Natural killer cell (primary cell): ENCODE results near the gene DTNB. TPM values are rescaled to one million over a fixed set of nuclear protein-coding genes. Genes with fewer than 3 reads are reported as not detected.

Source experiments
- ATAC-seq, 3 donors: fragments of 150-1000 bp in 2 of 3; fragments of 200-7000 bp in 1 of 3; cut with Tn5 transposase; 1 replicate in 1 of 3; 2 replicates in 2 of 3; pipeline ENCODE4 v1.10.0; 2021; ENCODE audit warnings: mild to moderate bottlenecking in 2 of 3, moderate library complexity in 2 of 3
- DNase-seq, 2 donors: peaks; one replicate each; pipeline versions ENCODE4 v3.0.0 to v3.0.0-alpha.2; 2013 to 2021; ENCODE audit warnings: mixed read lengths in 1 of 2
- H3K27ac ChIP-seq: one replicate; pipeline ENCODE4 v1.5.1; 2013; ENCODE audit warnings: mild to moderate bottlenecking, low read length
- H3K27me3 ChIP-seq: one replicate; pipeline ENCODE4 v1.6.1; 2013; ENCODE audit warnings: low read length; ENCODE audit not compliant: control insufficient read depth, insufficient read depth
- H3K36me3 ChIP-seq: one replicate; pipeline ENCODE4 v1.6.1; 2013; ENCODE audit warnings: low read length; ENCODE audit not compliant: control insufficient read depth, insufficient read depth
- H3K4me1 ChIP-seq: one replicate; pipeline ENCODE4 v1.6.1; 2013; ENCODE audit warnings: low read length; ENCODE audit not compliant: control insufficient read depth, insufficient read depth
- H3K4me3 ChIP-seq: one replicate; pipeline ENCODE4 v1.5.1; 2013; ENCODE audit warnings: low read length
- H3K9me3 ChIP-seq: one replicate; pipeline ENCODE4 v1.6.1; 2013; ENCODE audit warnings: low read length; ENCODE audit not compliant: control insufficient read depth, insufficient read depth
- H3K27ac Mint-ChIP-seq, 2 donors: one replicate each; pipeline ENCODE4 v1.8.0; 2022; ENCODE audit warnings: mild to moderate bottlenecking in 2 of 2, mixed read lengths in 2 of 2, moderate library complexity in 1 of 2
- H3K27me3 Mint-ChIP-seq, 2 donors: one replicate each; pipeline ENCODE4 v1.8.0; 2022; ENCODE audit warnings: low read depth in 2 of 2, mixed read lengths in 2 of 2
- H3K36me3 Mint-ChIP-seq: one replicate; pipeline ENCODE4 v1.8.0; 2022; ENCODE audit warnings: mixed read lengths
- H3K4me1 Mint-ChIP-seq, 2 donors: one replicate each; pipeline ENCODE4 v1.8.0; 2022; ENCODE audit warnings: mixed read lengths in 2 of 2
- H3K4me3 Mint-ChIP-seq: one replicate; pipeline ENCODE4 v1.8.0; 2022; ENCODE audit warnings: mild to moderate bottlenecking, moderate library complexity, mixed read lengths
- H3K9me3 Mint-ChIP-seq, 2 donors: one replicate each; pipeline ENCODE4 v1.8.0; 2022; ENCODE audit warnings: mixed read lengths in 2 of 2
- WGBS: methylation state at CpG from one replicate; pipeline ENCODE4 v1.1.7; 2013; ENCODE audit warnings: missing lambda C conversion rate; ENCODE audit not compliant: insufficient coverage; 5-methylcytosine and 5-hydroxymethylcytosine counted together
- intact Hi-C: fragments of 100-400 bp; cut with micrococcal nuclease; formaldehyde crosslinking; loops from one replicate; pipeline ENCODE4 v1.14.2; 2022
- total RNA-seq, 4 donors: library from RNA; stranded (reverse); fragments of 120-200 nt in 1 of 4; gene quantifications; one replicate each; pipeline versions ENCODE4 v1.2.3 to v1.2.4, GENCODE V29; 2013 to 2022
- TF ChIP-seq, protein P1 (sequence below): fragments of 200-600 bp; IDR thresholded peaks from one replicate; pipeline ENCODE4 v1.8.0; 2022; ENCODE audit warnings: antibody characterized with exemption

DTNB gene
- total RNA-seq, 3 donors from 2014 or later (not counting 1 experiment from before 2014, with no cell fraction given): 20.8 to 33.7 (median 23.6) TPM

DNA sequence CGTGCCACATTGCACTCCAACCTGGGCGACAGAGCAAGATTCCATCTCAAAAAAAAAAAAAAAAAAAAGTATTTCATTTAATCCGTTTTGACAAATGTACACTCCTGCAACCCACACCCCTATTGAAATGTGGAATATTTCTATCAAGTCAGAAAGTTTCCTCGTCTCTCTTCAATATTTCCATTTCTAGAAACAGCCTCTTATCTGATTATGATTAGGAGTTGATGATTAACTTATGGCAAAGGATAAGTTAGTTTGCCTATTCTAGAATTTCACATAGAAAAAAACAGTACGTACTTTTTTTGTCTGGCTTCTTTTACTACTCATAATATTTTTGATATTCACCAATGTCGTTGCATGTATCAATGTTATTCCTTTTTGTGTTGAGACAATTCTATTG lies 224.6 kb downstream of the DTNB start:
- no peak for ATAC-seq
- DNase-seq: no peak
- peaks cover 3% of the 10 kb centered on the region for H3K36me3 ChIP-seq
- no peaks in the 10 kb centered on the region for H3K27me3 Mint-ChIP-seq
- H3K9me3 Mint-ChIP-seq: no peaks in the 10 kb centered on the region
- TF ChIP-seq, protein P1, sequence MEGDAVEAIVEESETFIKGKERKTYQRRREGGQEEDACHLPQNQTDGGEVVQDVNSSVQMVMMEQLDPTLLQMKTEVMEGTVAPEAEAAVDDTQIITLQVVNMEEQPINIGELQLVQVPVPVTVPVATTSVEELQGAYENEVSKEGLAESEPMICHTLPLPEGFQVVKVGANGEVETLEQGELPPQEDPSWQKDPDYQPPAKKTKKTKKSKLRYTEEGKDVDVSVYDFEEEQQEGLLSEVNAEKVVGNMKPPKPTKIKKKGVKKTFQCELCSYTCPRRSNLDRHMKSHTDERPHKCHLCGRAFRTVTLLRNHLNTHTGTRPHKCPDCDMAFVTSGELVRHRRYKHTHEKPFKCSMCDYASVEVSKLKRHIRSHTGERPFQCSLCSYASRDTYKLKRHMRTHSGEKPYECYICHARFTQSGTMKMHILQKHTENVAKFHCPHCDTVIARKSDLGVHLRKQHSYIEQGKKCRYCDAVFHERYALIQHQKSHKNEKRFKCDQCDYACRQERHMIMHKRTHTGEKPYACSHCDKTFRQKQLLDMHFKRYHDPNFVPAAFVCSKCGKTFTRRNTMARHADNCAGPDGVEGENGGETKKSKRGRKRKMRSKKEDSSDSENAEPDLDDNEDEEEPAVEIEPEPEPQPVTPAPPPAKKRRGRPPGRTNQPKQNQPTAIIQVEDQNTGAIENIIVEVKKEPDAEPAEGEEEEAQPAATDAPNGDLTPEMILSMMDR: no peak
- no peaks in the 10 kb centered on the region for H3K27me3 ChIP-seq
- 100% methylated on average over 2 of the region's 6 CpGs for WGBS
- H3K4me1 ChIP-seq: no peaks in the 10 kb centered on the region
- no peaks in the 10 kb centered on the region for H3K4me1 Mint-ChIP-seq
- intact Hi-C loops: no loop called here
- no peak overlapping the region for H3K4me3 ChIP-seq
- H3K4me3 Mint-ChIP-seq: no peak overlapping the region
- peaks cover 15% of the 10 kb centered on the region for H3K36me3 Mint-ChIP-seq
- H3K9me3 ChIP-seq: no peaks in the 10 kb centered on the region
- H3K27ac ChIP-seq: no peak overlapping the region
- H3K27ac Mint-ChIP-seq: no peak overlapping the region

DNA sequence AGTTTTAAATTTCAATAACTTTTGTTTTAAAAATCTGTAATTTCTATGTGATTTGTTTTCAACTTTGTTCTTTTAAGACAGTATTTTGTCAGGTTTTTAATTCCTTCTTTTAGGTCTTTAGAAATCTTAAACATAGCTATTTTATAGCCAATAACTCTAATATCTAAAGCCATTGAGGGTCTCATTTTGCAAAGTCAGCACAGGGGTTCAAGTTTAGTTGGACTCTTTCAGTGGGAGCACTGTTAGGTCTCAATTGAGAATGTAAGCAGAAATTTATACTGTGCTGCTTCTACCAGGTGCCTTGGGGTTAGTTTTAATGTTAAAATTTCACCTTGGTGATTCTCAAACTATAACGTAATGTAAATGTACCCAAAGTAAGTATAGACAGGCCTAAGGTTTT lies 226.4 kb downstream of the DTNB start:
- no peak overlapping the region for H3K27ac ChIP-seq
- H3K36me3 ChIP-seq: peaks cover 3% of the 10 kb centered on the region
- H3K27ac Mint-ChIP-seq: no peak overlapping the region
- peaks cover 15% of the 10 kb centered on the region for H3K36me3 Mint-ChIP-seq
- intact Hi-C loops: no loop called here
- H3K4me1 Mint-ChIP-seq: no peaks in the 10 kb centered on the region
- no peak for DNase-seq
- no peak overlapping the region for H3K4me3 Mint-ChIP-seq
- WGBS: 100% methylated on average over 1 of the region's 1 CpG
- no peaks in the 10 kb centered on the region for H3K27me3 Mint-ChIP-seq
- H3K4me3 ChIP-seq: no peak overlapping the region
- H3K9me3 ChIP-seq: no peaks in the 10 kb centered on the region
- no peaks in the 10 kb centered on the region for H3K4me1 ChIP-seq
- H3K9me3 Mint-ChIP-seq: no peaks in the 10 kb centered on the region
- TF ChIP-seq, protein P1: no peak
- no peaks in the 10 kb centered on the region for H3K27me3 ChIP-seq
- ATAC-seq: no peak

DNA sequence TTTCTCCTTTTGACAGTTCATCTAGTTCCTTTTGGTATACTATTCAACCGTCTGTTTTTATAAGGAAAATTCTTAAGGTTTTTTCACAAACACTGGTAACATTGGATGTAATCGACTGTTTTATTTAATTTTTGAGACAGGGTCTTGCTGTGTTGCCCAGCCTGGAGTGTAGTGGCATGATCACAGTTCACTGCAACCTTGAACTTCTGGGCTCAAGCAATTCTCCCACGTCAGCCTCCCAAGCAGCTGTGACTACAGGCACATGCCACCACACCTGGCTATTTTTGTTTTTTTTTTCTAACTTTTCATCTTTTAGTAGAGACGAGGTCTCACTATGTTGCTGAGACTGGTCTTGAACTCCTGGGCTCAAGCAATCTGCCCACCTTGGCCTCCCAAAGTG lies 227.3 kb downstream of the DTNB start:
- Histone ChIP-seq H3K36me3 (peaks cover 3% of the 10 kb centered on the region), H3K4me1 (no peaks in the 10 kb centered on the region), H3K27ac (no peak overlapping the region), H3K27me3 (no peaks in the 10 kb centered on the region), H3K9me3 (no peaks in the 10 kb centered on the region), H3K4me3 (no peak overlapping the region)
- DNase-seq: no peak
- H3K4me3 Mint-ChIP-seq: no peak overlapping the region
- no peaks in the 10 kb centered on the region for H3K9me3 Mint-ChIP-seq
- intact Hi-C loops: no loop called here
- WGBS: 89% methylated on average over 4 of the region's 4 CpGs
- H3K36me3 Mint-ChIP-seq: peaks cover 10% of the 10 kb centered on the region
- no peaks in the 10 kb centered on the region for H3K27me3 Mint-ChIP-seq
- no peak overlapping the region for H3K27ac Mint-ChIP-seq
- TF ChIP-seq, protein P1: no peak
- no peaks in the 10 kb centered on the region for H3K4me1 Mint-ChIP-seq
- ATAC-seq: no peak

DNA sequence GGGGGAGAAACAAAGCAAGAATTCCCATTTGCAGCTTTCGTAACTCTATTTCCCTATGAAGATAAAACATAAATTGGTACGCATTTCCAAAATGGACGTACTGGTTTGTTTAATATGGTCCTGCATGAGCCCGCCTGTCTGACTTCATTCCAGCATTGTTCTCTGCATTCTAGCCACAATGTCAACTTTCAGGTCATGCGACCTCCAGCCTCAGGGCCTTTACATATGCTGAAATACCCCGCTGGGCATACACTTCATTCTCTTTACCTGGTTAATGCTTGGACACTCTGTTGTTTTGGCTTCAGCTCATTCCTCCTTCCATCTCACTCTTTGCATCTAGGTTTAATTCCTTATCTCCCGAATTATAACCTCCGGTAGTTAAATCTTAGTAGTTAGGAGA lies 227.9 kb downstream of the DTNB start:
- Histone ChIP-seq H3K4me3 (no peak overlapping the region), H3K4me1 (no peaks in the 10 kb centered on the region), H3K36me3 (peaks cover 3% of the 10 kb centered on the region), H3K9me3 (no peaks in the 10 kb centered on the region), H3K27ac (no peak overlapping the region), H3K27me3 (no peaks in the 10 kb centered on the region)
- intact Hi-C loops: no loop called here
- TF ChIP-seq, protein P1: no peak
- DNase-seq (no peak), ATAC-seq (no peak)
- Mint-ChIP-seq H3K4me1 (no peaks in the 10 kb centered on the region), H3K4me3 (no peak overlapping the region), H3K27me3 (no peaks in the 10 kb centered on the region), H3K27ac (no peak overlapping the region), H3K36me3 (peaks cover 6% of the 10 kb centered on the region), H3K9me3 (no peaks in the 10 kb centered on the region)
- 95% methylated on average over 6 of the region's 8 CpGs for WGBS
